HG03457 (cell line): ENCODE measurements around the gene ACAD8.

Experiments
- ATAC-seq: cut with Tn5 transposase; IDR thresholded peaks from one replicate; pipeline ENCODE4 v1.9.1; 2021; ENCODE audit warnings: moderate number of reproducible peaks; ENCODE audit not compliant: unreplicated experiment

Gene ACAD8

GRCh38 chr11:134288486-134288885, 35.1 kb downstream of the ACAD8 start:
- ATAC-seq: no peak

- ATAC-seq: no peak
These were observed 35.8 kb downstream of the ACAD8 start for GRCh38 chr11:134289167-134289566.

GRCh38 chr11:134289789-134290188, 36.4 kb downstream of the ACAD8 start:
- ATAC-seq: no peak

GRCh38 chr11:134290646-134291045, 37.3 kb downstream of the ACAD8 start:
- ATAC-seq: no peak

- no peak for ATAC-seq
These were observed 37.8 kb downstream of the ACAD8 start for GRCh38 chr11:134291196-134291595.

GRCh38 chr11:134292661-134293060, 39.3 kb downstream of the ACAD8 start:
- ATAC-seq: no peak

- ATAC-seq: no peak
These were observed 40.0 kb downstream of the ACAD8 start for GRCh38 chr11:134293119-134294113.

GRCh38 chr11:134294664-134295063, 41.3 kb downstream of the ACAD8 start:
- no peak for ATAC-seq

- no peak for ATAC-seq
These were observed 58.9 kb downstream of the ACAD8 start for GRCh38 chr11:134312223-134312622.

- no peak for ATAC-seq
These were observed 59.4 kb downstream of the ACAD8 start for GRCh38 chr11:134312807-134313206.

- ATAC-seq: no peak
These were observed 60.0 kb downstream of the ACAD8 start for GRCh38 chr11:134313379-134313778.

- no peak for ATAC-seq
These were observed 60.6 kb downstream of the ACAD8 start for GRCh38 chr11:134313821-134314607.
